Measurements from ENCODE around the gene CREBRF.
"Not testable (repeated sequence)": the region's sequence is repeated elsewhere in the genome, so short reads cannot be mapped to it uniquely, and the experiment has no call there.

Gene CREBRF

DNA sequence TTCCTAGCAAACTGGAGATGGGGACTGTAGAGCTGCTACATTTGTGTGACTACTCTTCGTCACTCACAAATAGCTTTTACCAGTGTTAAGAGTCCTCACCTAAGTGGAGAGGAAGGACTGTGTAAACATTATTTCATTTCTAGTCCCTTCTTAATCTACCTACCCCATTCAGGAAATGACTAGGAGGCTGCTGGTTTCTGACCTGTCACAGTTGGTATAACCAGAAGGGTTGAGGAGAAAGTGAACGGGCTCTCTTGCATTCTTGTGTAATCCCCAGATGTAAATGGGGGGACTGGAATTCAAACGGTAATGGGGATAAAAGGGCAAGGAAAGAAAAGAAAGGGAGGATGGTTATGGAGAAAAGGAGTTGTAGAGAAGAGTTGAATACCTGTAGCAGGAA, 52.8 kb downstream of the CREBRF start:
- H3K27ac ChIP-seq: no peak overlapping the region
- TF ChIP-seq, protein P1, sequence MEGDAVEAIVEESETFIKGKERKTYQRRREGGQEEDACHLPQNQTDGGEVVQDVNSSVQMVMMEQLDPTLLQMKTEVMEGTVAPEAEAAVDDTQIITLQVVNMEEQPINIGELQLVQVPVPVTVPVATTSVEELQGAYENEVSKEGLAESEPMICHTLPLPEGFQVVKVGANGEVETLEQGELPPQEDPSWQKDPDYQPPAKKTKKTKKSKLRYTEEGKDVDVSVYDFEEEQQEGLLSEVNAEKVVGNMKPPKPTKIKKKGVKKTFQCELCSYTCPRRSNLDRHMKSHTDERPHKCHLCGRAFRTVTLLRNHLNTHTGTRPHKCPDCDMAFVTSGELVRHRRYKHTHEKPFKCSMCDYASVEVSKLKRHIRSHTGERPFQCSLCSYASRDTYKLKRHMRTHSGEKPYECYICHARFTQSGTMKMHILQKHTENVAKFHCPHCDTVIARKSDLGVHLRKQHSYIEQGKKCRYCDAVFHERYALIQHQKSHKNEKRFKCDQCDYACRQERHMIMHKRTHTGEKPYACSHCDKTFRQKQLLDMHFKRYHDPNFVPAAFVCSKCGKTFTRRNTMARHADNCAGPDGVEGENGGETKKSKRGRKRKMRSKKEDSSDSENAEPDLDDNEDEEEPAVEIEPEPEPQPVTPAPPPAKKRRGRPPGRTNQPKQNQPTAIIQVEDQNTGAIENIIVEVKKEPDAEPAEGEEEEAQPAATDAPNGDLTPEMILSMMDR (conservative IDR thresholded peaks at IDR 0.05): no peak

GRCh38 chr5:173114536-173114935, 58.4 kb downstream of the CREBRF start:
- H3K27ac ChIP-seq: no peak overlapping the region
- TF ChIP-seq, protein P1 (conservative IDR thresholded peaks at IDR 0.05): no peak

DNA sequence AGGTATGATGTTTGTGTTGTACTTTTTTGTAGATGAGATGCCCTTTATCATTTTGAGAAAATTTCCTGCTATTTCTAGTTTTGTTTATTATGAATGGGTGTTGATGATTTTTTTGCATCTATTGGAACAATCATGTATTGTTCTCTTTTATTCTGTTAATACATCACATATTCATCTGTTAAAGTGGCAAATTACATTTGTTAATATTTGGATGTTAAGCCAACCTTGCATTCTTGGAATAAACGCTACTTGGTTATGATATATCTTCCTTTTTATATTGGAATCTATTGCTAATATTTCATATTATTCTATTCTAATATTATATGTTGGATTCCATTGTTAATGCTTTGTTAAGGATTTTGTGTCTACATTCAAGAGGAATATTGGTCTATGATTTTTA, 63.6 kb downstream of the CREBRF start:
- no peak overlapping the region for H3K27ac ChIP-seq
- TF ChIP-seq, protein P1 (conservative IDR thresholded peaks at IDR 0.05): no peak

GRCh38 chr5:173123416-173123815, 67.3 kb downstream of the CREBRF start:
- TF ChIP-seq, protein P1 (conservative IDR thresholded peaks at IDR 0.05): no peak
- no peak overlapping the region for H3K27ac ChIP-seq

DNA sequence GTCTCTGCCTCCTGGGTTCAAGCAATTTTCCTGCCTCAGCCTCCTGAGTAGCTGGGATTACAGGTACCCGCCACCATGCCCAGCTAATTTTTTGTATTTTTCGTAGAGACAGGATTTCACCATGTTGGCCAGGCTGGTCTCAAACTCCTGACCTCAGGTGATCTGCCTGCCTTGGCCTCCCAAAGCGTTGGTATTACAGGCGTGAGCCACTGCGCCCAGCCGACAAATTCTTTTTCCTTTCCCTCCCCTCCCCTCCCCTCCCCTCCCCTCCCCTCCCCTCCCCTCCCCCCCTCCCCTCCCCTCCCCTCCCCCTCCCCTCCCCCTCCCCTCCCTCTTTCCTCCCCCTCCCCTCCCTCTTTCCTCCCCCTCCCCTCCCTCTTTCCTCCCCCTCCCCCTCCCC, 76.0 kb downstream of the CREBRF start:
- H3K27ac ChIP-seq: not testable (repeated sequence)

DNA sequence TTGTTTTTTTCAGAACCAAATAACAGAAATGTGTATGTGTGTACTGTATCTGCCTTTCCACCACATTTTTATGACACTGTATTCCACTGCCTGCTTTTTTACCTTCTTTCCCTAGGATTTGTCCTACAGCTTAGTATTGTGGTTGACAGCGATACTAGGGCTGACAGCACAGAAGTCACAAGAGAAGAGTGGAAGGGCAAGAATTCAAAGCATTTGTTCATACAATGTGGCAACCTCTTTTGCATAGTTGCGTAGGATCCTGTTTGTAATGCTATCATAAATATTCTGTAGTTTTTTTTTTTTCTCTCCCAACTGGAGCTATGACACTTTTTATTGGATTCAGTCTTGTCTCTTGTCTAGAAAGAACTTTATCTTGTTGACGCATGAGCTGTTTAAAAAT, 82.6 kb downstream of the CREBRF start:
- no peak overlapping the region for H3K27ac ChIP-seq
- TF ChIP-seq, protein P1 (conservative IDR thresholded peaks at IDR 0.05): no peak

GRCh38 chr5:173139631-173140030, 83.5 kb downstream of the CREBRF start:
- TF ChIP-seq, protein P1 (conservative IDR thresholded peaks at IDR 0.05): no peak
- no peak overlapping the region for H3K27ac ChIP-seq

- no peak overlapping the region for H3K27ac ChIP-seq
- TF ChIP-seq, protein P1 (conservative IDR thresholded peaks at IDR 0.05): no peak
Observed at GRCh38 chr5:173140769-173141168, 84.6 kb downstream of the CREBRF start.

All from VCaP (cell line).